ENCODE results near the gene ANAPC10. TPM values are rescaled to one million over a fixed set of nuclear protein-coding genes. Genes with fewer than 3 reads are reported as not detected.

The ANAPC10 gene
- total and polyA plus RNA-seq, 2 of the 4 experiments (the other 2 are of a cell fraction), result 17.1 to 22.4 TPM

GRCh38 chr4:145056325-145057130 is 41.5 kb downstream of the ANAPC10 start:
- H3K4ac ChIP-seq (ENCODE audit: low read depth, low read length), result no peak overlapping the region
- no peak overlapping the region for H3K4me2 ChIP-seq (ENCODE audit: low read depth, low read length)
- no peak overlapping the region for H3K56ac ChIP-seq (ENCODE audit: extremely low read depth, insufficient read depth, low read length)
- H3K14ac ChIP-seq (replicated peaks; ENCODE audit: low read depth, low read length), result no peak overlapping the region
- H3K36me3 ChIP-seq (ENCODE audit: control insufficient read depth, insufficient read depth, low read length), result no peaks in the 10 kb centered on the region
- H4K20me1 ChIP-seq (ENCODE audit: insufficient read depth, low read length), result no peaks in the 10 kb centered on the region
- no peak overlapping the region for H2AK5ac ChIP-seq (ENCODE audit: low read depth, low read length)
- no peak overlapping the region for H4K8ac ChIP-seq (ENCODE audit: low read depth in 2 of 2, low read length in 2 of 2)
- no peak overlapping the region for H4K5ac ChIP-seq (ENCODE audit: low read depth, low read length)
- H3K27ac ChIP-seq (ENCODE audit: insufficient read depth, low read length), result no peak overlapping the region
- H2BK15ac ChIP-seq (ENCODE audit: low read depth, low read length), result no peak overlapping the region
- DNase-seq (no peak), ATAC-seq (ENCODE audit: low read depth) (no peak)
- H2BK20ac ChIP-seq (ENCODE audit: low read depth, low read length), result no peak overlapping the region
- H2BK120ac ChIP-seq (ENCODE audit: low read depth, low read length), result no peak overlapping the region
- H3K18ac ChIP-seq (ENCODE audit: low read depth, low read length), result no peak overlapping the region
- no peak overlapping the region for H2AK9ac ChIP-seq (replicated peaks; ENCODE audit: low read depth, low read length, poor library complexity)
- no CpG with 5 or more reads among the region's 6 CpGs for WGBS, 2 experiments (ENCODE audit: extremely low coverage in 2 of 2, insufficient read length in 1 of 2)
- no peaks in the 10 kb centered on the region for H3K9me1 ChIP-seq (ENCODE audit: insufficient read depth, low read length)
- H3K23ac ChIP-seq (ENCODE audit: low read depth, low read length), result no peak overlapping the region
- no peaks in the 10 kb centered on the region for H3K27me3 ChIP-seq (ENCODE audit: control insufficient read depth, insufficient read depth, low read length)
- H3K4me3 ChIP-seq (ENCODE audit: insufficient read depth, low read depth, low read length), result no peak overlapping the region
- no peak for TF ChIP-seq USF2 (IDR thresholded peaks at IDR 0.05; ENCODE audit: low read depth, low read length)
- TF ChIP-seq CEBPB (IDR thresholded peaks at IDR 0.05; ENCODE audit: low read depth, low read length), result peak; percentile 51; the same call in 1 of the 2 replicates
- TF ChIP-seq ELK1 (IDR thresholded peaks at IDR 0.05; ENCODE audit: borderline replicate concordance, low read depth, low read length), result no peak
- TF ChIP-seq MAFK (IDR thresholded peaks at IDR 0.05; ENCODE audit: low read depth, low read length), result no peak
- no peak for TF ChIP-seq FOS (IDR thresholded peaks at IDR 0.05; ENCODE audit: low read depth, low read length)
- TF ChIP-seq RFX5 (IDR thresholded peaks at IDR 0.05; ENCODE audit: low read depth, low read length), result no peak
- TF ChIP-seq MAZ (IDR thresholded peaks at IDR 0.05; ENCODE audit: borderline replicate concordance, low read depth, low read length), result no peak
- TF ChIP-seq RAD21 (IDR thresholded peaks at IDR 0.05; ENCODE audit: low read length), result no peak
- H2BK5ac ChIP-seq (ENCODE audit: low read depth, low read length, poor library complexity, severe bottlenecking), result no peak overlapping the region
- no peak overlapping the region for H2AFZ ChIP-seq (replicated peaks; ENCODE audit: low read length, poor library complexity)
- peaks cover 2 to 3% of the 10 kb centered on the region in 2 experiments; a peak in 3 of 4 replicates for H3K79me1 ChIP-seq (ENCODE audit: low read depth in 1 of 2, low read length in 2 of 2)
- no peak overlapping the region for H3K9ac ChIP-seq (ENCODE audit: low read depth, low read length)
- ChIA-PET CTCF (no interaction called here), POLR2A (ENCODE audit: unreplicated experiment) (no interaction called here)
- no TSS peak for BruUV-seq (replicated peaks)
- no peak overlapping the region for H4K91ac ChIP-seq (ENCODE audit: insufficient read depth, low read depth, low read length)
- H3K4me1 ChIP-seq (ENCODE audit: control insufficient read depth, insufficient read depth, low read length), result no peaks in the 10 kb centered on the region
- dilution Hi-C loops (cut with HindIII; ENCODE audit: low sequenced_read_pairs, unreplicated experiment) (no loop called here), in situ Hi-C loops (cut with MboI; ENCODE audit: low sequenced_read_pairs) (no loop called here), intact Hi-C loops (cut with micrococcal nuclease) (no loop called here)
- no peaks in the 10 kb centered on the region for H3K9me3 ChIP-seq (ENCODE audit: control insufficient read depth, insufficient read depth, low read length)

Measured in IMR-90 (cell line).